GM10266 (cell line): ENCODE data around the gene DNM2.
"Not testable (repeated sequence)": the region's sequence is repeated elsewhere in the genome, so short reads cannot be mapped to it uniquely, and the experiment has no call there.

ENCODE experiments used
- DNase-seq: peaks from one replicate; pipeline ENCODE4 v3.0.0; 2012; ENCODE audit errors: extremely low spot score
- CTCF ChIP-seq: IDR thresholded peaks from 2 replicates; pipeline ENCODE4 v1.5.1; 2012; ENCODE audit warnings: mild to moderate bottlenecking, low read depth; ENCODE audit not compliant: control insufficient read depth, insufficient read depth; ENCODE audit errors: missing control alignments

DNM2 gene

GRCh38 chr19:10866495-10866894, 148.6 kb downstream of the DNM2 start:
- DNase-seq, result no peak
- TF ChIP-seq CTCF, result no peak

GRCh38 chr19:10868872-10869547, 151.1 kb downstream of the DNM2 start:
- DNase-seq, result no peak
- TF ChIP-seq CTCF, result no peak

- DNase-seq, result not testable (repeated sequence)
These were observed 152.0 kb downstream of the DNM2 start for GRCh38 chr19:10869872-10870311.

- TF ChIP-seq CTCF, result no peak
- no peak for DNase-seq
These were observed 152.6 kb downstream of the DNM2 start for GRCh38 chr19:10870501-10870954.

GRCh38 chr19:10870955-10871603, 153.2 kb downstream of the DNM2 start, which contains the start of gene CARM1:
Gene CARM1 (plus strand): TSS chr19:10871553. CDS start chr19:10871703, 150 bp downstream.
- DNase-seq, result peak; percentile 100
- TF ChIP-seq CTCF, result peak; percentile 99

GRCh38 chr19:10871711-10872545, 154.0 kb downstream of the DNM2 start:
- peak; percentile 11 for TF ChIP-seq CTCF
- peak; percentile 57 for DNase-seq

GRCh38 chr19:10872546-10873107, 154.7 kb downstream of the DNM2 start:
- TF ChIP-seq CTCF, result no peak
- DNase-seq, result no peak
